Forelimb muscle (tissue), 1 donor: ENCODE data around the gene PAPPA. TPM values are rescaled to one million over a fixed set of nuclear protein-coding genes. Genes with fewer than 3 reads are reported as not detected.

Source experiments
- DNase-seq: peaks from one replicate; pipeline ENCODE4 v3.0.0-alpha.2; 2013; ENCODE audit warnings: low read depth
- polyA plus RNA-seq: library from polyadenylated mRNA; unstranded; fragments of 120-200 nt; gene quantifications from one replicate; pipeline ENCODE4 v1.2.1, GENCODE V29; 2013; ENCODE audit not compliant: insufficient read length

PAPPA gene
- polyA plus RNA-seq, 1 donor, result 0.49 TPM

DNA sequence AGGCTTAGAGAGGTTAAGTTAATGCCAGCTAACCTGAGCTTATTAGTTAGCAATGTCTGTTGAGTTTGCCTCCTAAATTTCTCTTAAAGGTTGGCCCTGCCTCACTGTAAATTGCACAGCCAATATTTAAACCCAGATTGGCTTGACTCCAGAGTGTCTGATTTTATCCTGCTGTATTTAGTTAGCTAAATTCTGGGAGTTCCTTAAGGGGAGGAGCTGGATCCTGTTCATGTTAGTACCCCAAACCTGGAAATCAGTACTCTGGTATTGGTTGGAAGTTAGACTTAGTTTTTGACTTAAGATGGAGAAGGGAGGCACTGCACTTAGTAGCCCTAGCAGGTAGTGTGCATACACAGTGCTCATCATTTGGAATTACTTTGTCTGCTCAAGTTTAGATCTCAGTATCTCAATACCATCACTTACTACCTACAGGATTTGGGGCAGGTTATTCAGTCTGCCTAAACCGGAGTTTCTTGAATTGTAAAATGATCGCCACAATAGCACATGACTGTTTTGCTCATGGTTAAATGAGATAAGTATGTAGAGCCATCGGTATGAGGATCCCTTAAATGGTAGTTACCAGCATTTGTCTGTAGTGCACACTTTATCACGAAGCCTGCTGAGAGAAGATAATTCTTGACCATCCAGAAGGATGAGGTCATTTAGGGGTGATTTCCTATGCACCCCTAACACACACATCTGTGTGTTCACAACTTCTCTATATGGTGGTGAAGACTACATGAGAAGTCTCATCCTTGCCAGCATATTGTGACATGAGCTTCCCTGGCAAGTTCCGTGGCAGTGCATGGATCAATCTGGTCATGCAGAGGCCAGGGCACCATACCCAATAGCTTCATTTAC is 268.8 kb downstream of the PAPPA start:
- no peak for DNase-seq

DNA sequence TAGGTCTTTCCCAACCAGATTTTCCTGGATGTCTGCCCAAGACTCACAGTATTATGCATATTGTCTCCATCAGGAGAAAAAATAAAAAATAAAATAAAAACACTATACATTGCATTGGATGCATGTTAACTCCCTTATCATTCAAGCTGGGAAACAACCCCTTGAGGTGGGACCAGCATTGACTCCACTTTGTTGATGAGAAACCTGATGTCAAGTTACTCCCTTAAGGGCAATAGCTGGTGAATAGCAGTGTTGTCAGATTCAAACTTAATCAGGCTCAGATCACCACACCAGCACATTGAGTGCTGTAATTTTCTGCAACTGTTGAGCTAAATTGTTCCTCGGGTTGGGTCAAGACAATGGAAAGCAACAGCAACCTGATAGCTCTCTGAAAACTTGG is 269.6 kb downstream of the PAPPA start:
- no peak for DNase-seq

DNA sequence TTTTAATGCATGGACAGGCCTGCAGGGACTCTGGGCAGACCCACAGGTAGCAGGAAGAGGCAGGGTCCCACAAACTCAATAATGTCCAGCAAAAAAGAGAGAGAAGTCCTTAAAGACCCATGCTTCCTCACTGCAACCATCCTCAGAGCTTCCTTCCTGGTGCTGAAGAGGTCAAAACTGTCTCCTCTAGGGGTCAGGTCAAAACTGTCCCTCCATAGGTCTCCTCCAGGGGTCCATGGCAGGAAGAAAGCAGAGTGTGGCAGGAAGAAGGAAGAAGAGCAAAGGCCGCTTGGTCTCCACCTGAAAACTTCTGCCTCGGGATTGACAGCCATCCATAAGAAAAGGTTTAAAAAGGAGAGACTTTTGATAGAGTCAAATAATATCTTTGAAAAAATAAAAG is 271.7 kb downstream of the PAPPA start:
- DNase-seq, result no peak

DNA sequence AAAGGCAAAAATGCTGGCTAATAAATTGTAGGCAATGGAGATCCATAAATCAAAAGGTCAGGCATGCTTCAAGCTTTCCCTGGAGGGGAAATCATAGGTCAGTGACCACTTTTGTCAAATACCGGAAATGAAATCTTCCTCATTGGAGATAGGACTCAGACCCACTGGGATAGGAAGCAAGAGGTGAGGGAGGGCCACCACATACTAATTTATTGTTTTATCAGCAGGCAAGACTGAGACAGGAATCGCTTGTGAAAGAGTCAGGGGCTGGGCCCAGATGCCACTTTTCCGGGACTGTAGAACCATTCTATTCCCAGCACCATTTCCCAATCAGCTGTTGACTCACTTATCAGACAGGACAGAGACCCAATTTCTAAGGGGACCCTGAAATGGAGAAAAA is 277.3 kb downstream of the PAPPA start:
- no peak for DNase-seq

DNA sequence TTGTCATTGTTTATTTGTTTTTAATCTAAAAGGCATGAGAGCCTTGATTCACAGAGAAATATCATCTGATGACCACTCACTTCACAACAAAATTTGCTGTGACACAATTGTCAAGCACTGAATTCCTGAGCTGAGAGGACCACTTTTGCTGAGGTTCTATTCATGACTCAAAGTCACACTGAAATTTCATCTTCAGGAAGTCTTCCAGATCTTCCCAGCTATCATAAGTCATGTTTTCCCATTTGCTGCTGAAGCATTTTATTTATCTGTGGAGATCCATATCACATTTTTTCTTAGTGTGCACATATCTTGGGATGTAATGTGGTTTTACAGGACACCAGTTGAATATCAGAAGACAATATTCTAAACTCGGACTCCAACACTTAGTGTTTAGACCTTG is 278.5 kb downstream of the PAPPA start:
- no peak for DNase-seq

DNA sequence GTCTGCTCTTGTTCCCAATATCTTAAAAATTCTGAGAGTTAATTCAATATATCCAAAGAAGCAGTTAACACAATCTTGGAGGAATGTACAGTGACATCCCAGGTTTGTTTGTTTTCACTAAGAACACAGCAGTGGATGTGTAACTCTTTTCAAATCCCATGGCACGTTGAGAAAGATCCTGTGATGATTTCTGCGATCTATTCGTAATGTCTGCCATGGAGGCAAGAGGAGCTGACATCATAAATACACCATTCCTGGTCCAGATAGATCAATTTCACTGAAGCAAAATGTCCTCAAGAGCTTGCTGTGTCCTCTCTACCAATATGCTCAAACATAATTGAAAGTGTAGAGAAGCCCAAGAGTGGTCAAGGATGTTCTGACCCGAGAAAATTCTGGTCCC is 280.7 kb downstream of the PAPPA start:
- DNase-seq, result no peak

DNA sequence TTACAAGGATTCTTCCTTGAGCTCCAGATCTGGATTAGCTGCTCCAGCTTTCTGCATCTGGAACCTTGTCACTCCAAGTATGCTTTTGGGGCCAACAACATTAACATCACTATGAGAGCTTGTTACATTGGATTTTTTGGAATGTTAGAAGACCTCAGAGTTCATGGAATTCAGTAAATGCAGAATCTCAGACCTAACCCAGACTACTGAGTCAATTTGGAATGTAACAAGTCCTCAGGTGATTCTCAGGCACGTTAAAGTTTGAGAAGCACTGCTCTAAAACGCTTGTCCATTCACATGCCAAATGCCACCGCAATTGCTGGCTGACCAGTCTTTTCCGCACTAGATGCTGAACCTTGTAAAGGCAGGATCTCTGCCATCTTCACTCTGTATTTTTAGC is 282.1 kb downstream of the PAPPA start:
- no peak for DNase-seq

DNA sequence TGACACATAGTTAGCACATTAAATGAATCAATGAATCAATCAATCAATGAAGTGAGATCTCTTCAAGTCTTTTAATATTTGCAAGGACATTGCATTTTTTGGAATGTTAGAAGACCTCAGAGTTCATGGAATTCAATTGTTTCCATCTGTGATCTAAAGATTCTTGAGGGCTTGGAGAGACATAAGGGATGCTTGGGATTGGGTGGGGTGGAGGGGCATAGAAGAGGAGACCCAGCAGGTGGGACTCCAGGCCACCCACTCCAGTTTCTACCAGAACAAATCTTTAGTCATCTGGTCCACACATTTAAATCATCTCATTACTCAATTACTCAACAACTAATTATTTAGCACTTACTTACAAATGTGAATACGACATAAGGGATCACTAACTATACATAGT is 282.5 kb downstream of the PAPPA start:
- DNase-seq, result no peak

DNA sequence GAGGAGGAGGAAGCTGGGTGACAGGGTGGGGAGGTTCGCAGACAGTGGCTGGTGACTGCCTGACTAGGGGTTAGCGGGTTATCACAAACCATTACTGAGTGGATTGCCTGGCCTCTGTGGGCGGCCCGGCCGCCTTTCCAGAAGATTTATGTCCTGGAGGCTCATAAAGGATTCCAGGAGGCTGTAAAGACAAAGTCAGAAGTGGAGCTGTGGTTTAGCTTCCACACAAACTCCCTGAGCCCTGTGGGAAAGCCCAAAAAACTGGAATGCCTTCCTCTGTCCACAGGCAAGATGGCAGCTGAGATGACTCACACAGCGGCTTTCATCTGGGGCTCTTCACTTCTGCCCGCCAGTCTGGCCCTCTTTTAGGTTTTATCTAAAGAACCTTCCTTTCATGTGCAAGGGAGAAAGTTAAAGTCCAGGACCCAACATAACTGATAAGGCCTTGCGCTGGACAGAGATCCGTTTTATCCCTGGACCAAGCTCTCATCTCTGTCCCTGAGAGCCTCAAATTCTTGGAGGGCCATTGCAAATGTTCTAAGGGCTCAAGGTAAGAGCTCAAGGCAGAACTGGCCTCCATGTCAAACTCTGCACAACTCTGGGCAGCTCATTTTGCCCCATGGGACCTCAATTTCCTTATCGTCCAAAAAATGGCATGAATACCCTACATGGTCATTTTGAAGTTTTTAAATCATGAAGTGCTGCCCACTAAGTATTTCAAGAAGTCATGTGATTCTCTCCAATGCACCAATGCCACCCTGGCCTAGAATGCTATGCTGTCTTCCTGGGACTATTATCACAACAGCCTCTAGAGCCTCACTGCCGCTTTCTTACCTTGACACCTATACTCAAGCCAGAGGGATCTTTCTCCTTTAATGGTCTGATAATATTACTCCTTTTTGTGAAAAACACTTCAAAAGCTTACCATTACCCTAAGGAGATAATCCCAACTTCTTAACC is 284.1 kb downstream of the PAPPA start:
- DNase-seq, result no peak

DNA sequence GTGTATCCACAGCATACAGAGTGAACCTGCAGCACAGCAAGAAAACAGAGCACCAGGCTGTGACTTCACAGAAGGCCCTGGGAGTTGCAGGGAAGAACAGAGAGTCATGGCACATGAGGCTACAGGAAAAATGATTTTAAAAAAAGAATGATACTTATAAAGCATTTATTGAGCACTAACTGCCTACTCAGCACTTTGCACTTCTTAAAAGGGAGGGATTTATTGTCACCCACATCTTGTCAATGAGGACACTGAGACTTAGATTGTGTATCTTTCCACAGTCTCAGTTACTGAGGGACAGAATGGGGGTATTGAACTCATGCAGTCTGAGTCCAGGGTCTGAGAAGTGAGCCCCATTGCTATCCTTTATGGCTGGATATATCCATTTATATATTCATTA is 288.9 kb downstream of the PAPPA start:
- DNase-seq, result no peak

DNA sequence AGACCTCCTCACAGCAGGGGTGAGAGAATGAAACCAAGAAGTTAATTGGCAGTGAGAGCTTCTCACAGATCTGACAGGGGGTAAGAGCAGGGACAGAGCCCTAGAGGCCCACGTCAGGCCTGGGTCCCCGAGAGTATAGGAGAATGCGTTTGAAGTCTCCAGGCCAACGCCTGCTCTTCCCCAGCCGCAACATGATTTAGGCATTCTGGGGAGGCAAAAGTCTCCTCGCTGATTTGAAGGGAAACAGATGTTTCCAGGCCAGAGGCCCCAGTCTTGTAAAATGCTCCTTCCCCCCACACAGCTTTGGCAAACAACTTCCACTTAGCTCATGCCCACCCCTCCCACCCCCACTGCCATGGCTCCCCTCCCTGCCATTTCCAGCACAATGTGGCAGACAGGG is 294.3 kb downstream of the PAPPA start:
- no peak for DNase-seq

DNA sequence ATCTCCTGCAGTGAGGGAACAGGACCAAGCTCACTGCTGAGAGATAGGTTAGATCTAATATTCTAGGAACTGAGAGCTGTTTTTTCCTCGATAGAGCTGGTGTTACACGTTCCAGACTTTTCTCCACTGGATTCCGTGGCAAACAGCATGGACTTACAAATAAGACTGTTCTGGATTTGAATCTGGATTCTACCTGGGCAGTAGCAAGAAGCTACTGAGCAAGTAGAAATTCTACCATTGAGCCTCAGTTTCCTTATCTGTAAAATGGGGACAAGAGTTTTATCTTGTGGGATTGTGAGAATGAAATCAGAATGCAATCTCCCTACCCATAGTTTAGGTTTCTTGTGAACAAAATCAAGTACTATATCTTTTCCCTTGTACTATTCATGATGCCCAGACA is 294.8 kb downstream of the PAPPA start:
- no peak for DNase-seq

DNA sequence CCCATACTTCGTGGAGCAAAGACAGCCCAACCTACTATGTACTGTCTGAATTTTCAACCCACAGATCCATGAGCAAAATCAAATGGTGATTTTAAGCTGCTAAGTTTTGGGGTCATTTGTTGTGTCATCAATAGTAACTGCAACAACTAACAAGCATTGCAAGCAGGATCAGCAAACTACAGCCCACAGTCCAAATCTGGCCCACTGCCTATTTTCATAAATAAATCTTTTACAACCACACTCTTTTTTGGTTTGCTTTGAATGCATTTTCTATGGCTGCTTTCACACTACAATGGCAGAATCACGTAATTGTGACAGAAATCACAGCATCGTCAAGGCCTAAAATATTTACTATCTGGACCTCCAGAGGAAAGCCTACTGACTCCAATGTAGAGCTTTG is 296.4 kb downstream of the PAPPA start:
- no peak for DNase-seq

DNA sequence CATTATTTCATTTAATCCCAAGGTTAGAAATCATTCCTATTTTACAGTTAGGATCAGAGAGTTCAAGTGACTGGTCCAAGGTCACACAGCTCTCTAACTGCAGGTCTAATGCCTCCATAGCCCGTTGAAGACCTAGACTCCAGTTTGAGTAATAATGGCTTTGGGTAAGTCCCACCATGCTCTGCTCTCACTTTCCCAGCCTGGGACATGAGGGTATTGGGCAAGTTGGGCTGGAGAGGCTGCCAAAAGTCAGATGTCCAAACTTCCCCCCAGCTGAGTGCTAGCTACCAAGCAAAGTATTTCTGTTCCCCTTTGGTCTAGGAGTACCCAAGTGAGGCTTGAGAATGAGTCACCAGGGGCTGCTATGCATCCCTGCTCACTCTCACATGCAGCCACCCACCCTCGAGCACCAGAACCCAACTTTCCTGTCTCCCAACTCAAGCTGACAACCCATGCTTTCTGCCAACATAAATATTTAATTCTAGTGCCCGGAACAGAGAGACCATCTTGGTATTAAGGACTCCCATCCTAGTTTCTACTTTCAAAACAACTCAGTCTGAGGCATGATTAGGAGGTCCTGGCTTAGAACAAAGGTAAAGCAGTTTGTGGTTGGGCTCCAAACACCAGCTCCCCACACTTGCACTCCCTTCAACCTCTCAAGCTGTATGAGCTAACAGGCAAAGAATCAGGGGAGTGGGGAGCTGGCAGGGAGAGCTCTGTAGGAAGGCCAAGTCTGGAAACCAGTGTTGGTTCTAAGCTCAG is 297.0 kb downstream of the PAPPA start:
- DNase-seq, result no peak

DNA sequence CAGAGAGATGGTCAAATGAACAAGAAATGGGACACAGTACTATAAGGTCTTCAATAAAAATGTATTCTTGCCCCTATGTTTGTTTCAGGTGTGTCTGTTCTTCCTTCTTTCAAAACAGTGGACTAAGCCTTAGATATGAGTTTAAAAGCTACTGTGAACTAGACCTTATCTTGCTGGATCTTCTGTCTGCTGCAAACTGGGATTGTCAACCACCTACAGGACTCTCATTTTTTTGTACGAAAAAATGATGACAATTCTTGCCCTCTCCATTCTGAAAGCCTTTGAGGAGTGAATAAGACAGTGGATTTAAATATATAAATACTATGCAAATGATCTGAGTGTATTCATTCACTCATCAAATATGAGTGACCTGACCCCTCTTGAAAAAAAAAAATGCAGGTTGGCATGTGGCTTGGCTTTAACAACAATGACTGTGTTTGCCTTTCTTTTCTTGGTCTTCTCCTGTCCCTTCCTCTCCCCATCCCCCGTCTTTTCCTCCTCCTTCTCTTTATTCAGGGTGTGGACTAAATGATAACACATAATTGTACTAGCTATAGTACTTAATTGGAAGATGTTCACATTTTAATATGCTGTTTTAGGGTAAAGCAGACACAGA is 298.0 kb downstream of the PAPPA start:
- no peak for DNase-seq
